ENCODE measurements around the gene IGFBP2.

The IGFBP2 gene

DNA sequence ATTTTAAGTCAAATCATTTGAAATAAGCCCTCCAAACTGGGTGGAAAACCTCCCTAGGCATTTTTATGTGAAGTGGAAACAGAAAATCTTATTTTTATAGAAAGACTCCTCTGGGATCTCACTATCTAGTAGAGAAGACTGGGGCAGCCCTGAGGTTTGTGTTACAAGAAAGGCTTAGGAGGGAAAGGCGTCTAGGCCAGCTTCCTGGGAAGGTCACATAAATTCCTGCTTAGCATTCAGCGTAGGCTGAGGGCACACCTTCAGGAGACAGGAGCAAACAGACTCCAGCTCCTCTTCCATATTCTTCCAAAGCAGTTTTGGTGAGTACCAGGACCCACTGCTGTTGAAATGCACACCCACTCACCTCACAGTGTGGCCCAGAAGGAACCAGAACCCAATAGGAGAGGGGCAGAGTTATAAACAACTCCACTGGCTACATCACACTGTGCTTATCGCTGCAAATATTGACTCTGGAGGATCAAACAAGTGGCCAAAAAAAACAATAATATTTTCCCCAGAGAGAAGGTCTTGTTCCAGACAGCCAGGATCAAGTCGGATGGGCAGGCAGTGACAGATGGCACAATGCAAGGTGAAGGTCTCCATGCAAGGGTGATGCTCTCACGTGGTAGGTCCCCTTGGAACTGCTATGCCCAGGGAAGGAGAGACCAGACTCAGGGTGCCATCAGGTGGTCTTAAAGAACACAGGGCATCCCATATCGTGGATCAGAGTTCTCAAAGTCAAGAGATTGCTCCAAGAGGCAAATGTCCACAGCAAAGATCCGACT lies 17.7 kb upstream of the IGFBP2 start:
- no peak for DNase-seq (ENCODE audit: low spot score)

DNA sequence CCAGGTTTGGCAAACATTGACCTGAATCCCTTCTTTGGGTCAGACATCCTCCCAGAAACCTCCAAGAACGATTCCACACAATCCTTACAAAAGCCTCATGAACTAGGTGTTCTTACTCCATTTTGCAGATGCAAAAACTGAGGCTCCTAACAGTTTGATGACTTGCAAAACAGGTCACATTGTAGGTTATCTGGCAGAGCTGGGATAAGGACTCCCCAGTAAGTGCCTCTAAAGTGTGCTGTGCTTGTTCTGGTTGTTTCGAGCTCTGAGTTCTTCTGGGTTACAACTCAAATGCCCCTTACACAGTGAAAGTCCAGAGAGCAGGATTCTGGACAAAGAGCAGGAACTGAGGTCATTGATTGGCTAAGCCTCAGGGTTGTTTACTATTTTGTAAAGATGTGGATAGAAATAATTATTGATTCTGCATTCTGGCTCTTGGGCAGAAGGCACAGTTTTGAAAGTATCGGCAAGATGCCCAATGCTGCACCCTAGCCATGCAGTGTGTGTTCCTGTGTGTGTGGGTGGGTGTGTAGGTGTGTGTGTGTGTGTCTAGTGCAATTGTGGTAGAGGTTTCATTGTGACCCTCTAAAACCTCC lies 17.0 kb upstream of the IGFBP2 start:
- no peak for DNase-seq (ENCODE audit: low spot score)

- no peak for DNase-seq (ENCODE audit: low spot score)
Observed at GRCh38 chr2:216617159-216617815, 15.9 kb upstream of the IGFBP2 start.

DNA sequence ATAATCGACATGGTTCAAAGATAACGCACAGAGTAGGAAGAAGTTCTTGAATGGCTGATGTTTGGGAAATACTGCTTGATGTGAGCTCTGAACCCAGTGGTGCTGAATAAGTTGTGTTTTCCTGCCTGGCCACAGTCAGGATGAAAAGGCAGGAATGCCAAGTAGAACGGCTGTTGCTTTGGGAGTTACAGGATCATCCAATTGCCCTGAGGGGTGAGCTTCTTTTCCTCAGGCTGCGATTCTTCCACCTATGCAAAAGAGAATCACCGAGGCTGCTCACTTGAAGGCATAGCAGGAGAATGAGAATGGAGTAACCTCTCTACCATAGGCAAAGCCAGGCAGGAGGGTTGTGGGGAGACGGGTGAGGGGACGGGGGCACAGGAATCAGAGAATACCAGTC lies 14.4 kb upstream of the IGFBP2 start:
- no peak for DNase-seq (ENCODE audit: low spot score)

DNA sequence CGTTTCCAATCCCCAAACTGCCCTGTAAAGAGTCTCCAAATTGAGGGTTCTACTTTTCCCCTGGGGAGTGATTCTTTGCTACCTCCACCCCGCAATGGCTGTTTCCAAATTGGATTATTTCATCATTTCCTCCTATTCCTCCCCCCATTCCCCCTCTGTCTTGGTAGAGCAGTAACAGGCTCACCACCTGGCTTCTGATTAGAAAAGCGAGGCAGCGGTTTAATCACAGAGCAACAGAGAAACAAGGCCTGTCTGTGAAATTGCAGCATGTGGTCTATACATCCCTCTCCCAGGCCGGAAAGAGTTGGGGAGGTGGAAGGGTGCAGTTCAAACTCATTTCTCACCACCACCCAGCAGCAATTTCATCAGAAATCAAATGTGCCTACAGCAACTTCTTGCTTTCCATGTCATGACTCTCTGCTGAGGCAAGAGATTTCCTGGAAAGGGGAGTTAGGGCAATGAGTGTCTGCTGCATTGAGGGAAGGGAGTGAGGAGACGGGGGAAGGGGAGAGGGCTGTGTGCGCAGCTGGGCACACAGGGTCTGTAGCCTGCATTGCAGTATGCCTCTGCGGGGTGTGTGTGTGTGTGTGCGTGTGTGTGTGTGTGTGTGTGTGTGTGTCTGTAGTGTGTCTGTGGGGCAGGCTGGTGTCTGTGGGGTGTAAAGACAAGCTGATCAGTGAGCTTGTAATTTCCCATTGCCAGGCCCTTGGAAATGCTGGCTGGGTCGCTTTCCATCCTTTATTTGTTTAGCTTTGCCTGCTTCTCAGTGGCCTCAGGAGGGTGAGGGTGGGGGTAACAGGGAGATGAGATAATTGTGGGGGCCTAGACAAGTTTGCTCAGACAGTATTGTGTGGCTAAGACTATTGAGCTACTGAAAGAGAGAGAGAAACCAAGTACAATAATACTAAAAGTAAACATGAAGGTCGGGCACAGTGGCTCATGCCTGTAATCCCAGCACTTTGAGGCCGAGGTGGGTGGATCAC lies 13.5 kb upstream of the IGFBP2 start:
- no peak for DNase-seq (ENCODE audit: low spot score)

- DNase-seq (ENCODE audit: low spot score) = no peak
Observed at GRCh38 chr2:216620786-216621185, 12.4 kb upstream of the IGFBP2 start.

DNA sequence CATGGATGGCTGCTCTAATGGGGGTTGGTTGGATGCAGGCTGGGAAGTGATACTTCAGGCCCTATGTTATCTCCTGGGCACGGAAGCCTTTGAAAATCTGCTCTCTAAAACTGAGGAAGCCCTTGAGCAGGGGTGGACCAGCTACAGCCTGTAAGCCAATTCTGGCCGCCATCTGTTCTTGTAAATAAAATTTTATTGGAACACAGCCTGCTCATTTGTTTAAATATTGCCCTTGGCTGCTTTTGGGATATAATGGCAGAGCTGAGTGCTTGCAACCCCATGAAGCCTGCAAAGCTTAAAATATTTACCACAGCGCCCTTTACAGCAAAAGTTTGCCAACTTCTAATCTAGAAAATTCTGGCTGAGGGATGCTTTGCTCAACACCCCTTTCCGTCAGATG lies 11.9 kb upstream of the IGFBP2 start:
- no peak for DNase-seq (ENCODE audit: low spot score)

GRCh38 chr2:216622526-216622925 lies 10.7 kb upstream of the IGFBP2 start:
- no peak for DNase-seq (ENCODE audit: low spot score)

DNA sequence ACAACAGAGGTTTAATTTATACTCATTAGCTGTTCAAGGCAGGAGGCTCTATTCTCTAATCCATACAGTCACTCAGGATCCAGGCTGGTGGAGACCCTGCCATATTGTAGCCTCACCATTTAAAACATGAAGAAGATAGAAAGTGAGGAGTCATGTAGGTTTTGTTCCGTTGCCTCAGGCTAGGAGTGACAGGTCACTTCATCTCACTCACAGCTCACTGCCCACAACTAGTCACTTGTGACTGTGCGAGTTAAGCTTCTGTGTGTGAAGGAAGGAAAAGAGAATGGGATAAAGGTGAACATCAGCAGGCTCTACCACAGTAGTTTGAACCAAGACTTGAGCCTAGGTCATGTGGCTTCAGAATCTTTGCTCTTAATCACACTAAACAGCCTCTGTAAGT lies 9.0 kb upstream of the IGFBP2 start:
- DNase-seq (ENCODE audit: low spot score) = no peak

DNA sequence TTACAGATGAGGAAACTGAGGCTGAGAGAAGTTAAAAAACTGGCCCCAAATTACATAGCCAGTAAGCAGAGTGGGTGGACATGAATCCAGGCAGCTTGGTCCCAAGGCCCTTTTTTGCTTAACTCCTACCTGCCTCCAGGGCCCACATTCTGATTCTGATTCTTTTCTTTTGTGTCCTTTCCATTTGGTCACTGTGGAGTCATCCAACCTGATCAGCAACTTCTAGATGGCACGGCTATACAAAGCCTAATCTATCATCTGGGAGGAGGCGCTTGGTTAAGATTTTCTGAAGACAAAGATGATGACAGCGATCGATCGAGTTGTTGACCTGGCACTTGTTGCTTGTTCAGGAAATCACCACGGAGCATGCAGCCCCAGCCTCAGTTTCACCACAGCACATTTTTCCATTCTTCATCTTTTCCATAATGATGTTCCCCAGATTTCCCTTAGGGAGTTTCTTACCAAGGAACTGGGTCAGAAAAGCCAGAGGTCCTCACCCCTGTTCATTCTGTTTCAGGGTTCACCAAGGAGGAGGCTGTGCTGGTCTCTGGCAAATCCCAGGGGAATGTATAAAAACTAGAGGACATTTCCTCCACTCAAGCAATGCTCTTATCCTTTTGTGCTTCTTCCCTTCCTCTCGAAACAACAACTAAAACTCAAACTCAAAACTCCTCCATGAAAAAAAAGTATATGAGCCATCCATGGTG lies 6.9 kb upstream of the IGFBP2 start:
- no peak for DNase-seq (ENCODE audit: low spot score)

DNA sequence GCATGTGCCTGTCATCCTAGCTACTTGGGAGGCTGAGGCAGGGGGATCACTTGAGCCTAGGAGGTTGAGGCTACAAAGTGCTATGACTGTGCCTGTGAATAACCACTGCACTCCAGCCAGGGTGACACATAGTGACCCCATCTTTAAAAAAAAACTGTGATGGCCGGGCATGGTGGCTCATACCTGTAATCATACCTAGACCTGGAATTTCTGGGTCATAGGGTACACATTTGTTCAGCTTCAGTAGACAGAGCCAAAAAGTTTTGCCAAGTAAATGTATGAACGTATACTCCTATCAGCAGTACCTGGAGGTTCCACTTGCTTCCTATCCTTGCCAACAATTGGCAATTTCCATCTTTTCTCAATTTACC lies 6.4 kb upstream of the IGFBP2 start:
- no peak for DNase-seq (ENCODE audit: low spot score)

DNA sequence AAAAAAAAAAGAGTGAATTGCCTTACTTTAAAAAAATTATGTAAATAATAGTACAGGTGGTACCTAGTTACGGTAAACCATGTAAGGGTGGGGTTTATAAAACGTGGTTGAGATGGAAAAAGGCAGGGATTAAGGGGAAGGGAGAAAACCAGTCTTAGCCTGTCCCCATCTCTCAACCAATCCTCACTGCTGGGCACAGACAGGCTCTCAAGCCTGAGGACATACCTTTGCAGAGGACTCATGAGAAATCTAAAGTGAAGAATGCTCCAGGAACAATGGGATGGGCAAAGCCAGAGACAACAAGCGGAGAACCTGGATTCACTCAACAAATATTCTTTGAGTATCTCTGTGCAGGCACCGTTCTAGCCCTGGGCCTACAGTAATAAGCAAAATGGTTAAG lies 3.4 kb upstream of the IGFBP2 start:
- no peak for DNase-seq (ENCODE audit: low spot score)

GRCh38 chr2:216632346-216632951 lies 771 bp upstream of the IGFBP2 start:
- no peak for DNase-seq (ENCODE audit: low spot score)

DNA sequence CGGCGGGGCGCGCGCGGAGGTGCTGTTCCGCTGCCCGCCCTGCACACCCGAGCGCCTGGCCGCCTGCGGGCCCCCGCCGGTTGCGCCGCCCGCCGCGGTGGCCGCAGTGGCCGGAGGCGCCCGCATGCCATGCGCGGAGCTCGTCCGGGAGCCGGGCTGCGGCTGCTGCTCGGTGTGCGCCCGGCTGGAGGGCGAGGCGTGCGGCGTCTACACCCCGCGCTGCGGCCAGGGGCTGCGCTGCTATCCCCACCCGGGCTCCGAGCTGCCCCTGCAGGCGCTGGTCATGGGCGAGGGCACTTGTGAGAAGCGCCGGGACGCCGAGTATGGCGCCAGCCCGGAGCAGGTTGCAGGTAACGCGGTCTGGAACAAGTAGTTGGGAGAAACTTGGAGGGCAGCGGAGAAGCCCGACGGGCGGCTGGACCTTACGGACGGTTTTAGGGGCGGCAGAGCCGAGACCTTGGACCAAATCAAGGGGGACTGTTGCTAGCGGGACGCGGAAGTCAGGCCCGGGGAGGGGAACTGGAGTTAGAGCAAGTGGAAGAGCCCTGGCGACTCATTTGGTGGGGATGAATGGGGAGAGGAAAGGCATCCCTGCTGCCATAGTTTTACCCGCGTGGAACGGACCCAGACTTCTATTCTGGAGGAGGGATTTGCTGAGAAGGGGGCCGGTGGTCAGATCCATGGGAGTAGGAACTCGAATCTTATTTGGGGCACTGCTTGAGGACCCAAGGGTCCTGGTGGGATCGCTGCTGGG lies 573 bp downstream of the IGFBP2 start:
- no peak for DNase-seq (ENCODE audit: low spot score)

- DNase-seq (ENCODE audit: low spot score) = no peak
Observed at GRCh38 chr2:216634370-216635148, 1.3 kb downstream of the IGFBP2 start.

DNA sequence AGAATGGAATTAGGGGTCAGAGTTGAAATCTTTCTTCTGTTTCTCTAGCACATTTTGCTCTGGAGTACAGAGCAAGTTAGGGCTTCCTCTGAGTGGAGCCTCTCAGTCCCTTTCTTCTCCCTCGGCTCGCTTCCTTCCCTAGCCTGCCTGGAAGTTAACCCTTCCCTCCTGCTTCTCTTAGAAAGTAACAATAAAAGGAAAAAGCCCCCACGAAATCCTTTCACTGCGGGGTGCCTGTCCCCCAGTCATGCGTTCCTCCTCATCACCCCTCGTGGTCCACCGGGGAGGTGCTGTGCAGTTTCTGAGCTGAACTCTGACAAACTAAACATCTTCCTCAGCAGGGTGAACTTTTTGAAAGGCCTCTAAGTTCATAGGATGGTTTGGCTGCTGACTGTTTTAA lies 2.0 kb downstream of the IGFBP2 start:
- DNase-seq (ENCODE audit: low spot score) = no peak

DNA sequence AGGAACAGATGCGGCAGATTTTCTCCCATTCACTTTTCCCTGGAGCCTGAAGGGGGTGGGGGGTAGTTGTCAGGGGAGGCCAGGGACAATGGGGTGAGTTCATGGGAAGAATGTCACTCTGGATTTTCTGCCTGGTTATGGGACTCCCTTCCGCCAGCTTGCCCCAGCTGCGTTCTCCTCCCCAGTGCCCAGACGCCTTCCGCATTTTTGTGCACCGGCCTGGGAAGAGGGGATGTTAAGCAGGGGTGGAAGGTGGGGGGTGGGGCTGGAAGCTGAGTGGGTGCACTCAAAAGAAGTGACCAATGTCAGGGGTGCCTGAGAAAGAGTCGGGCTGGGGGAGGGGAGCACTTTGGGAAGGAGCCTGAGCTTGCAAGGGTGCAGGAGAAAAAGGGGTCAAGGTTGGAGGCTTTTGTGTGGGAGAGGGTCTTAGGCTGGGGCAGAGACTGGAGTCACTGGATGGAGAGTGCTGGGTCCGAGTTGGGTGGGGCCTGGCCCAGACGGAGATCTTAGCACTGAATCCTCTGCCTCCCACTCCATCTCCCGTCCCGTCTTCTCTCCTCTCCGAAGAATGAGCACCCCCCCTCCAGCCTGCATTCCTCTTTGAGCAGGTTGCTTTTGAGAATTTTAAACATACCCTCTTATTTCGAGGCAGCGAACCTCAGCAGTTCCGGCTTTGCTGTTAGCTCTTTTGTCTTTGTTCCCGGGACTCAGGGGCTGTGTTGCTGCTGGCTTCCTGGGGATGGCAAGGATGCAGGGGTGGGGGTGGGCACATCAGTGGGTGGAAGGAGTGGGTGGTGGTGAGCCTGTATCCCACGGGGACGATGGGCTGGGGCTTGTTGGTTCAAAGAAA lies 2.7 kb downstream of the IGFBP2 start:
- no peak for DNase-seq (ENCODE audit: low spot score)

- no peak for DNase-seq (ENCODE audit: low spot score)
Observed at GRCh38 chr2:216636551-216637450, 3.6 kb downstream of the IGFBP2 start.

Measured in activated CD4-positive, alpha-beta T cell treated with anti-CD3 and anti-CD28 coated beads, Interleukin-2, Interleukin-4, amounts not matched to agents 100 ng/mL and 50 ng/mL, durations not matched to agents 16 hours and 8 hours (primary cell).